Stimulated activated CD8-positive, alpha-beta memory T cell treated with anti-CD3 and anti-CD28 coated beads, Interleukin-4, amount 100 ng/mL, for 4 hours (primary cell): ENCODE results near the gene CD6.
"Not testable (repeated sequence)": the region's sequence is repeated elsewhere in the genome, so short reads cannot be mapped to it uniquely, and the experiment has no call there.

Source experiments
- DNase-seq, 2 donors: peaks; one replicate each; pipeline ENCODE4 v3.0.0-alpha.2; 2020; ENCODE audit warnings: low read depth in 2 of 2, low spot score in 1 of 2

The CD6 gene

GRCh38 chr11:60952742-60953170 lies 18.7 kb upstream of the CD6 start:
- no peak for DNase-seq

- DNase-seq: no peak
Measured at GRCh38 chr11:60953781-60954180, 17.7 kb upstream of the CD6 start.

GRCh38 chr11:60954421-60954820 lies 17.1 kb upstream of the CD6 start:
- no peak for DNase-seq

- no peak for DNase-seq
Measured at GRCh38 chr11:60955571-60955970, 15.9 kb upstream of the CD6 start.

- DNase-seq: no peak
Measured at GRCh38 chr11:60957188-60957587, 14.3 kb upstream of the CD6 start.

GRCh38 chr11:60959431-60959830 lies 12.0 kb upstream of the CD6 start:
- DNase-seq: no peak

GRCh38 chr11:60960405-60960804 lies 11.1 kb upstream of the CD6 start:
- DNase-seq: no peak

GRCh38 chr11:60964801-60965200 lies 6.7 kb upstream of the CD6 start:
- no peak for DNase-seq

GRCh38 chr11:60966890-60967289 lies 4.6 kb upstream of the CD6 start:
- no peak for DNase-seq

- DNase-seq: no peak
Measured at GRCh38 chr11:60968223-60968622, 3.3 kb upstream of the CD6 start.

GRCh38 chr11:60970369-60970774 lies 1.1 kb upstream of the CD6 start:
- peak; percentile 61 to 66 for DNase-seq

- DNase-seq: no peak
Measured at GRCh38 chr11:60970890-60971289, 590 bp upstream of the CD6 start.

GRCh38 chr11:60972182-60973030 lies 926 bp downstream of the CD6 start:
- no peak for DNase-seq

- no peak for DNase-seq
Measured at GRCh38 chr11:60973699-60974098, 2.2 kb downstream of the CD6 start.

- DNase-seq: not testable (repeated sequence)
Measured at GRCh38 chr11:60974316-60974715, 2.8 kb downstream of the CD6 start.

GRCh38 chr11:60974726-60975125 lies 3.2 kb downstream of the CD6 start:
- no peak for DNase-seq

GRCh38 chr11:60977224-60977623 lies 5.7 kb downstream of the CD6 start:
- DNase-seq: no peak

GRCh38 chr11:60977836-60978235 lies 6.4 kb downstream of the CD6 start:
- no peak for DNase-seq

- peak in 1 of 2 donors; percentile 46 for DNase-seq
Measured at GRCh38 chr11:60978546-60979380, 7.3 kb downstream of the CD6 start.

- no peak for DNase-seq
Measured at GRCh38 chr11:60981515-60981914, 10.0 kb downstream of the CD6 start.

GRCh38 chr11:60982184-60982583 lies 10.7 kb downstream of the CD6 start:
- DNase-seq: no peak

- DNase-seq: no peak
Measured at GRCh38 chr11:60984149-60984548, 12.7 kb downstream of the CD6 start.
